ENCODE results near the gene HEPH. TPM values are rescaled to one million over a fixed set of nuclear protein-coding genes. Genes with fewer than 3 reads are reported as not detected.
"Not testable (repeated sequence)": the region's sequence is repeated elsewhere in the genome, so short reads cannot be mapped to it uniquely, and the experiment has no call there.

The HEPH gene
- total RNA-seq, 1 donor from 2014 or later, result 26.2 TPM

DNA sequence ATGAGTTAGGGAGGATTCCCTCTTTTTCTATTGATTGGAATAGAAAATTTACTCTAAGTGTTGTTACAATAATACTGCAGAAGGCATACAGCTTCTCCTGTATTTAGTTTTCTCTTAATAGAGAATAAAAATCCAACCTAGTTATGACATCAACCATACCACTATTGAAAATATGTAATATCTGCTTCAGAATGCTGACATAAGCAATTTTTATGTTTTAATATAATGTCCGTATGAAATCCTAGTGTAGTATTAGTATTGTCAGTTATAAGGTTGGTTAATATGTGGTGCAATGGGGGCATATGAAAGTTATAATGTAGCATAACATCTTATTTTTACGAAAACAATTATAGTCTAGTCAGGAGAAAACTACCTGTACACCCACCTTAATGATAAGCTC lies 68.2 kb downstream of the HEPH start:
- Histone ChIP-seq H3K36me3 (no peaks in the 10 kb centered on the region), H3K4me1 (no peaks in the 10 kb centered on the region), H3K9me3 (replicated peaks) (peaks cover 31% of the 10 kb centered on the region), H3K4me3 (no peak overlapping the region), H3K27ac (replicated peaks) (no peak overlapping the region), H3K27me3 (ENCODE audit: low read depth) (no peaks in the 10 kb centered on the region)
- TF ChIP-seq CTCF (IDR thresholded peaks at IDR 0.05; ENCODE audit: borderline replicate concordance), result no peak
- no peak for DNase-seq
- intact Hi-C loops (cut with micrococcal nuclease), result no loop called here

- no peak for TF ChIP-seq CTCF (IDR thresholded peaks at IDR 0.05; ENCODE audit: borderline replicate concordance)
- no peak overlapping the region for H3K4me3 ChIP-seq
- H3K9me3 ChIP-seq (replicated peaks), result peaks cover 24% of the 10 kb centered on the region
- H3K27ac ChIP-seq (replicated peaks), result no peak overlapping the region
- H3K27me3 ChIP-seq (ENCODE audit: low read depth), result no peaks in the 10 kb centered on the region
- no peaks in the 10 kb centered on the region for H3K4me1 ChIP-seq
- H3K36me3 ChIP-seq, result no peaks in the 10 kb centered on the region
- no peak for DNase-seq
- intact Hi-C loops (cut with micrococcal nuclease), result no loop called here
Observed at GRCh38 chrX:66233209-66233608, 69.2 kb downstream of the HEPH start.

DNA sequence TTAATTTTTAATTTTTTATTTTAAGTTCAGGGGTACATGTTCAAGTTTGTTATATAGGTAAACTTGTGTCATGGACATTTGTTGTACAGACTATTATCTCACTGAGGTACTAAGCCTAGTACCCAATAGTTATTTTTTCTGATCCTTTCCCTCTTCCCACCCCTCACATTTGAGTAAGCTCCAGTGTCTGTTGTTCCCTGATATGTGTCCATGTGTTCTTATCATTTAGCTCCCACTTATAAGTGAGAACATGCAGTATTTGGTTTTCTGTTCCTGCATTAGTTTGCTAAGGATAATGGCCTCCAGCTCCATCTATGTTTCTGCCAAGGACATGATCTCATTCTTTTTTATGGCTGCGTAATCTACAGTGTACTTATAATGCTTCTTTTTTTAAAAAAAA lies 69.9 kb downstream of the HEPH start:
- H3K4me3 ChIP-seq; DNase-seq; H3K36me3 ChIP-seq; intact Hi-C loops (cut with micrococcal nuclease); H3K4me1 ChIP-seq; H3K27me3 ChIP-seq (ENCODE audit: low read depth); H3K27ac ChIP-seq (replicated peaks): not testable (repeated sequence)
- peaks cover 21% of the 10 kb centered on the region for H3K9me3 ChIP-seq (replicated peaks)

DNA sequence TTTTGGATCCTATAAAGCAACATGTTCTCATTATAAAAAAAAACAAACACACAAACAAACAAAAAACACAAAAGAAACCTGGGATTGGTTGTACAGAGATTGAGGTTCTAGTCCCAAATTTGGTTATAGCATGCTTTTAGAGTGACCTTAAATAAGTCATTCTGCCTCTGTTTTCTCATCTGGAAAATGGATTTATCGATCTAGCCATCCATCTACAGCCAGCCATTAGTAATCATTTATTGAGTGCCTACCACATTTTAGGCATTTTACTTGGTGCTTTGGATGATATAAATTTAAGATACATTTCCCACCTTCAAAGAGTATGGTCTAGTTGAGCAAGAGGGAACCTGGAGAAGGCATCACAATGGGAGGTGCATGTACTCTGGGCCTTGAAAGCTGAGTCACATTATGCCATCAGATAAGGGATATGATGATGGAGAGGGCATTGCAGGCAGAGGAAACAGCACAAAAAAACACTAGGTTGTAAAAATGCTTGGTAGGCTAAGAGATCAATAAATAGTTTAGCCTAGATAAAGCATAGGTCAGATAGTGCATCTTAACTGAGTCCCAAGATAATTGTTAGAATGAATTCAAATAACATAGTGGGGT lies 91.4 kb downstream of the HEPH start:
- TF ChIP-seq CTCF (IDR thresholded peaks at IDR 0.05; ENCODE audit: borderline replicate concordance), result no peak
- Histone ChIP-seq H3K27me3 (ENCODE audit: low read depth) (no peaks in the 10 kb centered on the region), H3K9me3 (replicated peaks) (no peaks in the 10 kb centered on the region), H3K36me3 (no peaks in the 10 kb centered on the region), H3K27ac (replicated peaks) (no peak overlapping the region), H3K4me3 (no peak overlapping the region), H3K4me1 (no peaks in the 10 kb centered on the region)
- no peak for DNase-seq
- intact Hi-C loops (cut with micrococcal nuclease), result no loop called here

DNA sequence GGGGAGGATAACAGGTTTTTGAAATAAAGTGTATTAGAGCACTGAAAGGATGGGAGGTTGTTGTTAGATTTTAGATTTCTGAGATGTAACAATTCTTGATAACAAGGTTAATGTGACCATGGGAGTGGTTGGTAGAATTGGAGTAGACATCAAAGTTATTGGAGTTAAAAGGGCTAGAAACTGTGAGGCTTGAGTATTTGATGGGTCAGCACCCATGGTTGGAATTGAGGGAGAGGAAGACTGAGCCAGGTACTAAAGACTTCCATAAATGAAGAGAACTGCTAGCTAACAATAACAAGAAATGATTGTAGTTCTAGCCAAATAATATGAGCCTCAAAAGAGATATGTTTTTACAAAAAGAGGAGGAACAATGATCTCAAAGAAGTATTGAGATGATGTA lies 98.8 kb downstream of the HEPH start:
- no peak for DNase-seq
- no peaks in the 10 kb centered on the region for H3K36me3 ChIP-seq
- intact Hi-C loops (cut with micrococcal nuclease), result no loop called here

More for the DNA sequence above, 98.8 kb downstream of the HEPH start:
- H3K4me1 ChIP-seq, result no peaks in the 10 kb centered on the region
- H3K27me3 ChIP-seq (ENCODE audit: low read depth), result no peaks in the 10 kb centered on the region
- no peaks in the 10 kb centered on the region for H3K9me3 ChIP-seq (replicated peaks)
- no peak for TF ChIP-seq CTCF (IDR thresholded peaks at IDR 0.05; ENCODE audit: borderline replicate concordance)
- H3K27ac ChIP-seq (replicated peaks), result no peak overlapping the region
- no peak overlapping the region for H3K4me3 ChIP-seq

Other genes with a start within 250 kb of the HEPH start
- gene VSIG4, start 124.2 kb upstream of the HEPH start, total RNA-seq, result 41.7 TPM